Measurements from ENCODE around the gene TIMM23.

TIMM23 gene

GRCh38 chr10:46046261-46046660 is 74.0 kb downstream of the TIMM23 start, which contains the start of gene MSMB:
Gene MSMB, minus strand, starts transcription at chr10:46046269. Its CDS starts 32 bp downstream, at chr10:46046237.
- CTCF ChIA-PET, result no interaction called here

More at GRCh38 chr10:46046261-46046660, 74.0 kb downstream of the TIMM23 start, which contains the start of gene MSMB:
- POLR2A ChIA-PET, result no interaction called here
- no peaks in the 10 kb centered on the region for H3K9me3 ChIP-seq (ENCODE audit: control insufficient read depth, insufficient read depth, low read depth, low read length)
- TF ChIP-seq ZIC2 (tag by site-specific recombination; IDR thresholded peaks at IDR 0.05) (no peak), ZBTB49 (tag by site-specific recombination; IDR thresholded peaks at IDR 0.05; ENCODE audit: low read depth) (no peak), ZNF530 (tag by site-specific recombination; IDR thresholded peaks at IDR 0.05; ENCODE audit: low read depth) (no peak), KLF16 (tag by site-specific recombination; IDR thresholded peaks at IDR 0.05) (no peak), ZNF624 (tag by site-specific recombination; IDR thresholded peaks at IDR 0.05) (no peak), ZNF280D (tag by site-specific recombination; IDR thresholded peaks at IDR 0.05) (no peak), KLF9 (tag by site-specific recombination; IDR thresholded peaks at IDR 0.05; ENCODE audit: low read depth) (no peak), ZNF292 (tag by site-specific recombination; IDR thresholded peaks at IDR 0.05; ENCODE audit: borderline replicate concordance, low read depth) (no peak), PRDM4 (tag by site-specific recombination; IDR thresholded peaks at IDR 0.05) (no peak), ZBTB44 (tag by site-specific recombination; IDR thresholded peaks at IDR 0.05) (no peak), ZNF449 (tag by site-specific recombination; IDR thresholded peaks at IDR 0.05) (no peak), ZNF544 (tag by site-specific recombination; IDR thresholded peaks at IDR 0.05) (no peak), ZNF560 (tag by site-specific recombination; IDR thresholded peaks at IDR 0.05; ENCODE audit: borderline replicate concordance) (no peak), ZBTB11 (tag by site-specific recombination; conservative IDR thresholded peaks at IDR 0.05; ENCODE audit: low read depth) (no peak), ZSCAN23 (tag by site-specific recombination; IDR thresholded peaks at IDR 0.05) (no peak)
- no peaks in the 10 kb centered on the region for H3K4me1 ChIP-seq (ENCODE audit: control insufficient read depth, insufficient read depth, low read length)
- no peaks in the 10 kb centered on the region for H3K36me3 ChIP-seq (ENCODE audit: control insufficient read depth in 2 of 2, insufficient read depth in 1 of 2, low read length in 2 of 2)
- H3K4me3 ChIP-seq (ENCODE audit: low read depth, low read length), result no peak within 1 kb of the TSS
- H3K27ac ChIP-seq (ENCODE audit: extremely low read depth, low read depth, low read length), result no peak within 1 kb of the TSS
